ENCODE results near the gene GNAZ.

- TF ChIP-seq CTCF (IDR thresholded peaks at IDR 0.05; ENCODE audit: insufficient read depth, low read depth, low read length), result no peak
- TF ChIP-seq EZH2 (IDR thresholded peaks at IDR 0.05; ENCODE audit: insufficient read depth, low read length), result no peak
Measured at GRCh38 chr22:23121000-23121421, 50.7 kb downstream of the GNAZ start.

Measured in astrocyte (in vitro differentiated cells and primary cell).